GM19238 (cell line): ENCODE results near the gene PRAME.
"Not testable (repeated sequence)": the region's sequence is repeated elsewhere in the genome, so short reads cannot be mapped to it uniquely, and the experiment has no call there.

Experiments used
- DNase-seq: peaks from one replicate; pipeline ENCODE4 v3.0.0; 2011; ENCODE audit warnings: low spot score; ENCODE audit not compliant: insufficient read length

PRAME gene, protein sequence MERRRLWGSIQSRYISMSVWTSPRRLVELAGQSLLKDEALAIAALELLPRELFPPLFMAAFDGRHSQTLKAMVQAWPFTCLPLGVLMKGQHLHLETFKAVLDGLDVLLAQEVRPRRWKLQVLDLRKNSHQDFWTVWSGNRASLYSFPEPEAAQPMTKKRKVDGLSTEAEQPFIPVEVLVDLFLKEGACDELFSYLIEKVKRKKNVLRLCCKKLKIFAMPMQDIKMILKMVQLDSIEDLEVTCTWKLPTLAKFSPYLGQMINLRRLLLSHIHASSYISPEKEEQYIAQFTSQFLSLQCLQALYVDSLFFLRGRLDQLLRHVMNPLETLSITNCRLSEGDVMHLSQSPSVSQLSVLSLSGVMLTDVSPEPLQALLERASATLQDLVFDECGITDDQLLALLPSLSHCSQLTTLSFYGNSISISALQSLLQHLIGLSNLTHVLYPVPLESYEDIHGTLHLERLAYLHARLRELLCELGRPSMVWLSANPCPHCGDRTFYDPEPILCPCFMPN

DNA sequence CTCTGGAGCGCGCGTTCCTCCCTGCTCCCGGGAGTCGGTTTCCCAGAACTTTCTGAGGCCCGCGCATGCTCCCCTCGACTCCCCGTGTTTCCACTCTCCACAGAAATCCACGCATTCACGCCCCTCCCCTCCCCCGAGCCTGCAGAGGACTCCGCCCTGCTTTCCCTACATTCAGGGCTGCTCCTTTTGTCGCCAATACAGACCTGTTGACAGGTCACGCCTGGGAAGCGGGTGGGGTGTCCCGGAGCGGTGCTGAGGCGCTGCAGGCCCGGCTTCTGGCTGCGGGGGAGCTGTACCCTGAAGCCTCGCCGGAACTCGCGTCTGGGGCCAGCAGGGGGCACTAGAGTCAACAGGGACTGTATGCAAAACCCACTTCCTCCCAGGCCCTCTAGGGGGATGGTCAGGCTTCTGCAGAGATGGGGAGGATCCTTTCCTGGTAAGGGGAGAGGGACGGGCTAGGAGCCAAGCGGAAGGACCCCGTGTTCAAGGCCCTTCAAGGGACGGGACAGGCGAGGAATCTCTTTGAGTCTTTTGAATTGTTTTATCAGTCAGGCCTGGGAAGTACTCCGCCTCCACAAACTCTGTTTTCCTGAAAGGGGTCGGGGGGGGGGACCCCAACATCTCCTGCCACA, at the start of gene PRAME:
PRAME (minus strand) TSS at position 294 of the 632 bp plus-strand sequence. CDS start 2,433 bp downstream, outside the sequence.
- DNase-seq, result peak; percentile 82

DNA sequence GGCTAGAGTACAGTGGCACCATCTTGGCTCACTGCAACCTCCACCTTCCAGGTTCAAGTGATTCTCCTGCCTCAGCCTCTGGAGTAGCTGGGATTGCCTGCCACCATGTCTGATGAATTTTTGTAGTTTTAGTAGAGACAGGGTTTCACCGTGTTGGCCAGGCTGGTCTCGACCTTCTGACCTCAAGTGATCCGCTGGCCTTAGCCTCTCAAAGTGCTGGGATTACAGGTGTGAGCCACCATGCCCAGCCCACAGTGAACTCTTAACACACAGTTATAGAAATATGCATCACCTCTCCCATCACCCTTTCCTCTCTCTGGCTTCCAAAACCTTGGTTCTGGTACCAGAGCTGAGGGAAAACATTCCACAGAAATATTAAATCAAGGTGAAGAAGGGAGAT, 49.0 kb upstream of the PRAME start:
- not testable (repeated sequence) for DNase-seq

DNA sequence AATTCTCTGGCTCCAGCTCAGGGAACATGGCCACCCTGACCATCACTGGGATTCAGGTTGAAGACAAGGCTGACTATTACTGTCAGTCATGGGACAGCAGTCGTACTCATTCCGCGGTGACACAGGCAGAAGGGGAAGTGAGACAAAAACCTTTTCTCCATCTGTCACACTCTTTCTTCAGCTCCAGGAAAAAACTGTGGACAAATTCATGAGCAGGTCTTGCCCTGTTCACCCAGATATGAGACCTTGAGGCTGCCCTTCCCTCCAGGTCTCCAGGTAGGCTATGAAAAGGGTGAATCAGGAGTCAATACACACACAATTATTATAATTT, 46.0 kb upstream of the PRAME start:
- DNase-seq, result no peak

DNA sequence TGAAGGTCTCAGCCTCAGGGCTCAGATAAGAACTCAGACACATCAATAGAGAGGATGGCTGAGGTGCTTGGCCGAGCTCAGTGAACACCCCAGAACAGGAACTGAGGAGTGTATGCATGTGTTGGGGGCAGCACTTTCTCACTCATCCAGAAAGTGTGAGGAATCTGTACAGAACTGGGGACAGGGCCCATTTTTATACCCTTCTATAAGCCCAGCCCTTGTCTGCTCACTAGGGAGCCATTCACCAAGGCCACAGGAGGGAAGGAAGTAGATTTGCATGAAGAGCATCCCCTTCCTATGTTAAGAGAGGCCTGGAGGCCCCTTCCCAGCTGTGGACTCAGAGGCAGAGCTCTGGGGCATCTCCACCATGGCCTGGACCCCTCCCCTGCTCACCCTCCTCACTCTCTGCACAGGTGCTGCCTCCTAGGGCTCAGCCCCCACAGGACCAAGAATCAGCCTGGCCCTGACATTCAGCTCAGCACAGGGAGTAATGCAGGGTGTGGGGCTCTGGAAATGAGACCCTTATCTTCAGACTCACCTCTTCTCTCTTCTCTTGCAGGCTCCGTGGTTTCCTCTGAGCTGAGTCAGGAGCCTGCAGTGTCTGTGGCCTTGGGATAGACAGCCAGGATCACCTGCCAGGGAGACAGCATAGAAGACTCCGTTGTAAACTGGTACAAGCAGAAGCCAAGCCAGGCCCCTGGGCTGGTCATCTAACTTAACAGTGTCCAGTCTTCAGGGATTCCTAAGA, 45.4 kb upstream of the PRAME start:
- no peak for DNase-seq

DNA sequence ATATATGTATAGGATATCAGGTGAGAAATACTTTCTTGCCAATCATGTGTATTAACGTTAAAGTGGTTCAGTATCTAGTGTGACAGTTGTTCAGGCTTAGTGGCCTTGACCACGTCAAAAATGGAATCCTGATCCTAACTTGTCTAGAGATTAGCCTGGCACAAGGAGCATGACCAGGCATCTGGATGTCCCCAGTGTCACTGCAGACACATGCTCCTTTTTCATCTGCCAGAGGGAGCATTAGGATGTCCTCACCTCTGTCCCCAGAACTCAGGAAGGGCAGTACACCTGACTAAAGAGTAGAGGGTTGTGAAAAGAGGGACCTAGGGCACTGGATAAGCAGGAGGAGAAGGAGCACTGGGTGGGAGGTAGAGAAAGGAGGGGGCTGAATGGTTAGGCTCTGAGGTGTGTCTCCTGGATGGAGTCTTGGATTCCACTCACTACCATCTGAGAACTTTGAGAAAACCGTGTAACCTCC, 44.4 kb upstream of the PRAME start:
- DNase-seq, result no peak

DNA sequence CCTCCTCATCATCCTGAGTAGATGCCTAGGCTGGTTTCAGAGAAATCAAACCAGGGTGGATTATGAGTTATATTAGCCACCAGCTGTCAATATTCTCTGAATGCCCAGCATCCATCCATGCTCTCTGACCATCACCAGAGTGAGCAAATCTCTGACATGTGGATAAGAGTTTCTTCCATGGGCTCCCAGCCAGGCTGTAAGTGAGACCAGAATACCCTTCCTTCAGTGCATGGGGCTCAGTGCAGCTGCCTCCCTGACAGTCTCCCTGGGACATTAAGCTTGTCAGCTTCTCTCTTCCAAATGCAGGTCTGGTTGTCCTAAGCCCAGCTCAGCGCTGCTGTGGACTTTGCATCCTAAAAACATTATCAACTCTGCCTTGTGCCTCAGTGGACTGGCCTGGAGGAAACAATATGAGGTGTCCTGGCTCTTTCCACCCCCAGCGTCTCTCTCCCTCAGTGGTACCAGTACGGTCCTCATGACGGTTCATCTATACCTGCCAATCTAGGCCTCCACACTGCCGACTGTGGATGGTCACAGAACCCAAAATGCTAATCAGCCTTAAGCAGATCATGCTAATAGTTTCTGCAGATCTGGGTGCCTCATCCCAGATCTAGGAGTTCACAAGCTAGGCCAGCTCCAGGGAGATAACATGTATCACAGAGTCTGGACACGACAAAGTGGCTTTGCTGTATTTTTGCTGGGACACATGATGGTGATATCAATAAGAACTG, 41.6 kb upstream of the PRAME start:
- DNase-seq, result no peak

DNA sequence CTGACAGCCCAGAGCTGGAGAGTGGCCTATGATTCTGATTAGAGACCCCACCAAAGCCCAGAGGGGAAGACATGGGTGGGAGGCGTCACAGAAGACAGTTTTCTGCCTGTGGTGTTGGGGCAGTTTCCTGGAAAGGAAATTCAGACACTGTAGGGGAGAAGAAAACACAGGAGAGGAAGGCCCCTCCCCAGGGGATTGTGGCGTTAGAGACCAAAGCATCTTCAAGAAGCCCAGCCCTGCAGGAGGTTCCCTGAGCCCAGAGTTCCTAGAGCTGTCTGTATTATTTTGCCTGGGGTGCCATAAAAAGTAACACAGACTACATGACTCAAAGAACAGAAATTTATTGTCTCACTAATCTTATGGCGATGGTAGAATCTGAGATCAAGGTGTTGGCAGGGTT, 40.2 kb upstream of the PRAME start:
- no peak for DNase-seq

DNA sequence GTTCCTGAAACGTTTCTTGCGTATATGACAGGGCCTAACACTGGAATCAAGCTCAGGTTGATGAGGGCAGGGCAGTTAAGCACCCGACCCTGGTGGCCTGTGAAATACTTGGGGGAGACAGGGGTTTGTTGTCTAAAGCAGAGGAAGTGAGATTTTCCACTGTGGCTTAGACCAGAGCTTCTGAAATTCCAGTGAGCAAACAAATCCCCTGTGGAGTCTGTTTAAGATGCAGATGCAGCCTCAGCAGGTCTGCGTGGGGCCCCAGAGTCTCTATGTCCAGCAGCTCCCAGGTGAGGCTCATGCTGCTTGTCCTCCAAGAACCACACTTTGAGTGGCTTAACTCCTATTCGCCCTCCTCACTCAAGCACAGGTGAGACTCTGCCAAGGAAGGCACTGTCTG, 39.1 kb upstream of the PRAME start:
- DNase-seq, result no peak

DNA sequence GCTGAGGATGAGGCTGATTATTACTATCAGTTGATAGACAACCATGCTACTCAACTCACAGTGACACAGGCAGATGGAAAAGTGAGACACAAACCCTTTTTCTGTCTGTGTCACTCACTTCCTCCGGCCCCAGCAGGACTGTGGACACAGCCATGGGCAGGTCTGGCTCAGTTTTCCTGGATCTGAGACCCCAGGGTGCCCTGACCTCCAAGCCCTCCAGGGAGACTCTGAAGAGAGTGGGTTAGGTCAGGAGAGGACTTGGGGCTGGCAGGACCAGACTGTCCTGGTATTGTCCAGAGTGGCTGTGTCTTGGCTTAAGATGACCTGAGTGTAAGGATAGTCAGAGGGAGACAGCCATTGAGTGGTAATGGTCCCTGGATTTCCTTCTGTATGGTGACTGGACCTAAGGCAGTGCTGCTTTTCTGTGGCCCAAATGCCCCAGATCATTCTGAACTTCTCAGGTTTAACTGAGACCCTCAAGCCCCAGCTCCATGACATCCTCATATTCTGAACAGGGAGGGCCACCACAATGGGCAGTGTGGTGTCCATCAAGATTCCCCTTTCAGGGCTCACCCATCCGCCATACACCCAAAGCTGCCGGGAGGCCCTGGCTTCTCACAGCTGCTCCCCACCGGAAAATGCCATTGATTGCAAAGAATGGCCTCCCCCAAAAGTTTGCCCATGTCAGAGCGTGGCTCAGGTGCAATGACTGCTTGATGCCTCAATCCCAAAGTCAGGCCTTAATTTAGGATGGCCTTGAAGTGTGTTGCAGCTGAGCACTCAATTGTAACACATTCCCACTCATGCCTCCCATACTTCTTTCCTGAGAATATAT, 36.2 kb upstream of the PRAME start:
- DNase-seq, result no peak

DNA sequence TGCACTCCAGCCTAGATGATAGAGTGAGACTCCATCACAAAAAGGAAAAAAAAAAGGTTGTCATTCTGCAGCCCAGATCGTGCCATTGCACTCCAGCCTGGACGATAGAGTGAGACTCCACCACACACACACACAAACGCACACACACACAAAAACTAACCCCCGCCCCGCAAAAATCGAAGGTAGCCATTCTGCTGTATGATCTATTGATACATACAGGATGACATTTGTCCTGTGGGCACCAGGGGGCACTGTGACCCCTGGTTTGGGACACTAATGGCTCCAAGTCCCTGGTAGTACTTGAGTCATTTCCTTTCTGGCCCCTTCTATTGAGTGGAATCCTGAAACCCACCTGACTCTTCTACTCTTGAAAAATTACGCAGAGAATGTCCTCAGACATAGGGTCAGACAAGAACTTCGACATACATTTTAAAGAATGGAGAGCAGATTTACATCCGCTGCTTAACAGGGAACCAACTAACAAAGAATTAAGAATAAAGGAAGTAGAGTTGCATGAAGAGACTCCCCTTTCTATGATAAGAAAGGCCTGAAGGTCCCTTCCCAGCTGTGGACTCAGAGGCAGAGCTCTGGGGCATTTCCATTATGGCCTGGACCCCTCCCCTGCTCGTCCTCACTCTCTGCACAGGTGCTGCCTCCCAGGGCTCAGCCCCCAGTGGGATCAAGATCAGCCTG, 35.0 kb upstream of the PRAME start:
- DNase-seq, result peak; percentile 47

DNA sequence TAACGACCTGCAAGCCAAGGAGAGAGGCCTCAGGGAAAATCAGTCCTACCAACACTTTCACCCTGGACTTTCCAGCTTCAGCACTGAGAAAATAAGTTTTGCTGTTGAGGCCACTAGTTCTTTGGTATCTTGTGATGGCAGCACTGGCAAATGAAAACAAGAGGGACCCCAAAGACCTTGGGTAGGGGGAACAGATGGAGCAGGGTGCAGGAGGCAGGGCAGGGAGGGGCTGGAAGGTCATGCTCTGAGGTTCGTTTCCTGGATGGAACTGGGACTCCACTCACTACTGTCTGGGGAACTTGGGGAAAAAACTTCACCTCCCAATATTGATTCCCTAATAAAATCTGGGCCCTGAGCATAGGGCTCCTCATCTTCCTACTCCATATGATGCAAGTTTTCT, 34.2 kb upstream of the PRAME start:
- DNase-seq, result no peak

DNA sequence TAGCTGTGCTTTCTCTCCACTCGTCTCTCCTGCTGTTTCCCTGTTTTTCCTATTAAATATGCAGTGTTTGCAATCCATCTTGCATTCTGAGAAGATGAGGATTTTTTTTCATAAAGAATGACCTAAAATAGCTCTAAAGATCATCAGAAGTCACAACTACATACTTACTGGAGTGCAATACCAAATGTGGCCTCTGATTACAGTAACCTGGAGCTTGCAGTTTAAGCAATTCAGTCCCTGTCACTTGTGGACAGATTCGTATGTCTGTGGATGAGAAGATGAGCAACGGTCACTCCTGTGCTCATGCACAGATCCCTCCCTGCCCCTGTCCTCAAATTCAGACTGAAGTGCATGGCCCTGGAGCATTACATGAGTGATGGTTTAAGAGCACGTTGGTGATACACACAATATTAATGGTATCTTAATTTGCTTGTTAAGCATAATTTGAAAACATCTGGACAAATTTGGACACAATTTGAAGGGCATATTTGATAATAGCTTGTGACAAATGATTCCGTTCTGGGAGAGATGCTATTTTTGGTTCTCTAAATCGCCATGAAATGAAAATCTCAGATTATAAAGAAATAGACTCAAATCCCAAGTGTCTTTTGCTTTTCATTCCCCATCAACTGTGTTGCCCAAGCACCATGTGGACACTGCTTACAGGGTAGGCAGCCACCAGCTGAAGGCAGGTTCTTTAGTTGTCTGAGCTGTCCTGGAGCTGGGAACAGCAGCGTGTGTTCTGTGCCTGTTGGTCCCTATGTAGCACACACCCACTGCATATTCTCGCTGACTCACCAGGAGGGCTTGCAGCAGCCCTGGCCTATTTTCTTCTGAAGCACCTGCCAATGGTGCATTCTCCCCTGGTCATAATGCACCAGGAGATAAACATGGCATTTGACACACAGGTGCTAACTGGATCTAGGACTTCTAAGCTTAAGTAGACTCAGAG, 32.6 kb upstream of the PRAME start:
- DNase-seq, result no peak

DNA sequence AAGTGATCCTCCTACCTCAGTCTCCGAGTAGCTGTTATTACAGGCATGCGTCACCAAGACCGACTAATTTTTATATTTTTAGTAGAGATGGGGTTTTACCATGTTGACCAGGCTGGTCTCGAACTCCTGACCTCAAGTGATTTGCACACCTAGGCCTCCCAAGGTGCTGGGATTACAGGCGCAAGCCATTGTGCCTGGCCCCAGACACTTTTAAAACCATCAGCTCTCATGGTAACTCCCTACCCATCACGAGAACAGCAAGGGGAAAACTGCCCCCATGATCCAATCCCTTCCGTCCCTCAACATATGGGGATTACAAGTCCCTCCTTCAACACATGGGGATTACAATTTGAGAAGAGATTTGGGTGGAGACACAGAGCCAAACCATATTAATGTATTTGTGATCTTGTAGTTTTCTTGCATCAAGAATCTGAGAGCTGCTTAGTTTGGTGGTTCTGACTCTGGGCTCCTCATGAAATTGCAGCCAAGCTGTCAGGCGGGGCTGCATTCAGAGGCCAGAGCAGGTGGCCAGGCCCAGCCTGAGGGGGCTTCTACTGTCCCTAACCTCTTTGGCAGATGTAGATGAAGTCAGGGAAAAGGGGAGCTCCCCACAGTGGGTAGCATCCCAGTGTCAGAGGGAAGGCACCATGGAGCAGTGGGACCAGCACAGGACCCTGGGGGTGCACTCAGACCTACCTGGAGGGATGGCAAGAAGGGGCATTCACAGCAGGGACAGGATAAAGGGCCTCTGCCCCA, 31.2 kb upstream of the PRAME start:
- no peak for DNase-seq

DNA sequence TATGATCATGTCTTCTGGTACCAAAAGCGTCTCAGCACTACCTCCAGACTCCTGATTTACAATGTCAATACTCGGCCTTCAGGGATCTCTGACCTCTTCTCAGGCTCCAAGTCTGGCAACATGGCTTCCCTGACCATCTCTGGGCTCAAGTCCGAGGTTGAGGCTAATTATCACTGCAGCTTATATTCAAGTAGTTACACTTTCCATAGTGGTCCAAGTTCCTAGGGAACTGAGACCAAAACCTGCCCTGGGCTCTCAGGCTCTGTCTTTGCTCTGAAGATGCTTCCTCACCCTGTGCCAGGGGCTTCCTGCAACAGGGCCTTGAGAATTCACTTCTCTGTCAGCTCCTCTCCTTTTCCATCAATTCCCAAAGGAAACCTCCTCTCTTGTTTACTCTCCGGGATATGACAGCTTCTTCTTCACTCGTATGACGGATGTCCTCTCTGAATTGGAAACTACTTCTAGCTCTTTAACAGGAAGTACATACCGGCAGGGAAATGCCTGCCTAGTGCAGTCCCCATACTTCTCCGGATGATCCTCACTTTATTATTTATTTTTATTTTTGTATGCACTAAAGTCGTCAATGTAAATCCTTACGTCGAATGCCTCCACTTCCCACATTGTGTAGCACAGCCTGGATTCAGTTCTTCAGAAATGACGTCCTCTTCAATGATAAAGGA, 29.6 kb upstream of the PRAME start:
- no peak for DNase-seq

DNA sequence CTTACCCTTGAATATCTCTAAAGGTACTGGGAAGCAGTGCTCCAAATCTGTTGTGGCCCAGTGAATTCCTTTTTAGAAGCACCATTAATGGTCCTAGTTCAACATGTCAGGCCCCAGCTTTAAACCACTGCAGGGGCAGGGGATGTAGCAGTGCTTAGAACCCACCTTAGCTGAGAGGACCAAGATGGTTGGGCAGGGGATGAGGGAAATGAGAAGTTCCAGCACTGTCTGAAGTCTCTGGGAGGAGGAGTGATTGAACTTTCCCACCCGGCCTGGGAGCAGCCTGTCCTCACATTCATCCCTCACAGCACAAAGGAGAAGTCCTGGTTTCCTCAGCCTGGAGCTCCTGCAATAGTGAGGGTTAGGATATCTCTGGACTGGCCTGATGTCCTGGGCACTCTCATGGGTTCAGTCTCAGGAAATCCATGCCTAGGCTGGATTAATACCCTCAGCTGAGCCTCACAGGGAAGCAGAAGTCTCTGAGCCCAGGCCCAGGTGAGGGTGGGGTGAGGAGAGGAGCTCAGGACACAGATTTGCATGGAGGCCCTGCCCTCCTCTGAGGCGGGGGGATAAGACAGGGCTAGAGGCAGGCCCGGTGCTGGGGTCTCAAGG, 28.6 kb upstream of the PRAME start:
- DNase-seq, result no peak

DNA sequence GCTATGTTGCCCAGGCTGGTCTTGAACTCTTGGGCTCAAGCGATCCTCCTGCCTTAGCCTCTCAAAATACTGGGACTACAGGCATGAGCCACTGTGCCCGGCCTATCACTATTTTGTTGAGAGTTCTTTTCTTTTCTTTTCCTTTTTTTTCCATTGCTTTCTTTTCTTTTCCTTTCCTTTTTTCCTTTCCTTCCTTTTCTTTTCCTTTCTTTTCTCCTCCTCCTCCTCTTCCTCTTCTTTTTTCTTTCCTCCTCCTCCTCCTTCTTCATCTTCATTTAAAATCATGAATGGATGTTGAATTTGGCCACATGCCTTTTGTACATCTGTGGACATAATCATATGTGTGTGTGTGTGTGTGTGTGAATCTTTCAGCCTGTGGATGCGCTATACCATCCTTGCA, 25.7 kb upstream of the PRAME start:
- no peak for DNase-seq

DNA sequence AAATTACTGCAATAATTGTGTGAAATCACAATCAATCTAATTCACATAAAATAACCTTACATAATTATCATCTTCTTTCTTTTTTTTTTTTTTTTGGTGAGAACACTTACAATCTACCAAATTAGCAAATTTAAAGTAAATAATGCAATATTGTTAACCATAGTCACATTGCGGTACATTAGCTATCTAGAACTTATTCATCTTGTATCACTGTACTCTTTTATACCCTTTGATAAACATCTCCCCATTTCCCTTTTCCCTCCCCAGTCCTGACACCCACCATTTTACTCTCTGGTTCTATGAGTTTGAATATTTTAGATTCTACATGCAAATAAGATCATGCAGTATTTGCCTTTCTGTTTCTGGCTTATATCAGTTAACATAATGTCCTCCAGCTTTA, 24.0 kb upstream of the PRAME start:
- DNase-seq, result no peak
